SW480 (cell line): ENCODE measurements around the gene SAFB.
A peak's percentile ranks its signal among the peaks of the same experiment; 100 is the strongest.

Experiments
- DNase-seq: peaks from one replicate; pipeline ENCODE4 v3.0.0-alpha.2; 2016; ENCODE audit warnings: low spot score

SAFB gene

GRCh38 chr19:5666921-5667610 is 44.2 kb downstream of the SAFB start:
- no peak for DNase-seq

DNA sequence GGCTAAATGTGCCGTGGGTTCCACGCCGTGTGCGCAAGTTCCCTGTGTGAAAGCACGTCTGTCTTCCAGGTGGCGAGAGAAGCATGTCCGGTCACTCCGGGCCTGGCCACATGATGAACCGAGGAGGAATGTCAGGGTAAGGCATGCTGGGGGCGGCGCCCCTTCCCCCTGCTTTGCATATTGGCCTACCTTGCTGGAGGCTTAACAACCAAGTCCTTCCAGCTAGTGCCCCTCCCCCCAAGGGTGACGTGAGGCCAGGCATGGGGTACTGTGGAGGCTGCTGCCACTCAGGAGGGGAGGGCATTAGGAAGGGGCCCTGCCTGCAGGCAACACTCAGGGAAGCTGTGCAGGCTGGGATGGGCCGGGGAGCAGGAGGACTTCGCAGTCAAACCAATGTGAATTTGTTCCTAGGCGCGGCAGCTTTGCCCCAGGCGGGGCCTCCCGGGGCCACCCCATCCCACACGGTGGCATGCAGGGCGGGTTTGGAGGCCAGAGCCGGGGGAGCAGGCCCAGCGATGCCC is 44.9 kb downstream of the SAFB start:
- no peak for DNase-seq

GRCh38 chr19:5669212-5669611 is 46.3 kb downstream of the SAFB start:
- DNase-seq, result no peak

GRCh38 chr19:5671600-5671999 is 48.7 kb downstream of the SAFB start:
- DNase-seq, result no peak

GRCh38 chr19:5672708-5673459 is 50.0 kb downstream of the SAFB start:
- DNase-seq, result no peak

DNA sequence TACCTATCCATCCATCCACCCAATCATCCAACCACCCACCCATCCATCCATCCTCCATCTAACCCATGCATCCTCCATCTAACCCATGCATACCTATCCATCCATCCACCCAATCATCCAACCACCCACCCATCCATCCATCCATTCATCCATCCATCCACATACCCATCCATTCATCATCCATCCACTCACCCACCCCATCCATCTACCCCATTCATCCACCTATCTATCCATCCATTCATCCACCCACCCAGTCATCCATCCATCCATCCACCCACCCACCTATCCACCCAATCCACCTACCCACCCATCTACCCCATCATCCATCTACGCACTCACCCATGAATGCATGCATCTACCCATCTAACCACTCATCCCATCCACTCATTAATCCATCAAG is 50.9 kb downstream of the SAFB start:
- DNase-seq, result no peak

DNA sequence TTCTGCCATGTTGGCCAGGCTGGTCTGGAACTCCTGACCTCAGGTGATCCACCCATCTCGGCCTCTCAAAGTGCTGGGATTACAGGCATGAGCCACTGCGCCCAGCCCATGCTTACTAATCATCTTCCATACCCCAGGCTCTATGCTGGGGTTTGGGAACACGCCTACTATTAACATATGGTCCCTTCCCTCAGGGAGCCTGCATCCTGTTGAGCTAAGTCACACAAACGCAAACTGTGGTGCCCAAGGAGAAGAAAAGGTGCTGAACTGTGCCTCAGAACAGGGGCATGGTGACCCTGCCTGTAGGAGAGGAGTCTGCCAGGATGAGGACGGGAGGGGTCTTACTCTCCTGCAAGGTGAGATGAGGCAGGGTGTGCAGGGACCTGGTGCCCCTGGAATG is 51.8 kb downstream of the SAFB start:
- no peak for DNase-seq

GRCh38 chr19:5676105-5676771 is 53.4 kb downstream of the SAFB start:
- no peak for DNase-seq

DNA sequence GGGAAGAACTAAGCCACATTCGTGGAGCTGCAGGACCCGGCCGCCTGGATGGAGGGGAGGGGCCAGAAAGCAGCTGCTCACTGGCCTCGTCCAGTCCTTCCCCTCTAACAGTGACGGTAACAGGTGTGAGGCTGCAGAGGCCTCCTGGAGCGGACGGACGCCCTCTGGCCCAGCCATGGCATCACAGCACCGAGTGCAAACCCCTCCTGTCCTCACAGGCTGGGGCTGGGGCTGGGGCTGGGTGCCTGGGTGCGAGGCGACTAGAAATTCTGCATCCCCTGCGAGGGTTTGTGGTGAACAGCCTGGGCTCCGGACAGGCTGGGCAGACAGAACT is 53.9 kb downstream of the SAFB start:
- DNase-seq, result no peak

GRCh38 chr19:5677136-5677535 is 54.3 kb downstream of the SAFB start:
- DNase-seq, result no peak

DNA sequence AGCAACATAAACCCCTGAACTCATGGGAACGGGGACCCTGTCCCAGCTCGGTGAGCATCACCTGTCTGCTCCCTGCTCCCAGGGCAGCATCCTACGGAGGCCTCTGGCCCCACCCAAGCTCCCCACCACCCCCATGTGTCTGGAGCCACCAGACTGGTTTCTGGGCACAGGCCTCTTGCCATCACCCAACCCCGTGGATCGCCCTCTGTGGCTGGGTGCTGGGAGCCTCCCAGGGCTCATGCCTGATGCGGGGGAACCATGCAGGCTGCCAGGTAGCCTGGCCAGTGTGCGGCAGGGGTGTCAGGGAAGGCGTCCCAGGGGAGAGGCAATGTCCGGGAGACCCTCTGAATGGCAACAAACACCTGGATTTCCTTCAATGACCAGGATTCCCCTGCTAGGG is 54.7 kb downstream of the SAFB start:
- no peak for DNase-seq

GRCh38 chr19:5678071-5678718 is 55.3 kb downstream of the SAFB start:
- no peak for DNase-seq

- DNase-seq, result no peak
Measured at GRCh38 chr19:5679289-5680083, 56.6 kb downstream of the SAFB start.

DNA sequence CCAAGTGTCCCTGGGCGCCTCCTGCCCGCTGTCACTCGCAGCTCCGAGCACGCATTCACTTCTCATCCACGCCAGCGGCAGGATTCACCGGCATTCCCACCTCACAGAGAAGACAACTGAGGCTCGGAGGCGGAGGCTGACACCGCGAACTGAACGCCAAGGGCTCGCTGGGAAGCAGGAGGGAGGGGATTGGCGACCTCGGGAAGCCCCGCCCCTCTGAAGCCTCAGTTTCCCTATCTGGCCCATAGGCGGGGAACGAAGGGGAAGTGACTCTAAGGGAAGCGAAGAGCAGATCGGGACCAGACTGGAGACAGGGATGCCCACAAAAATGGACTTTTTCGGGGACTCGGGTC is 57.2 kb downstream of the SAFB start:
- no peak for DNase-seq

DNA sequence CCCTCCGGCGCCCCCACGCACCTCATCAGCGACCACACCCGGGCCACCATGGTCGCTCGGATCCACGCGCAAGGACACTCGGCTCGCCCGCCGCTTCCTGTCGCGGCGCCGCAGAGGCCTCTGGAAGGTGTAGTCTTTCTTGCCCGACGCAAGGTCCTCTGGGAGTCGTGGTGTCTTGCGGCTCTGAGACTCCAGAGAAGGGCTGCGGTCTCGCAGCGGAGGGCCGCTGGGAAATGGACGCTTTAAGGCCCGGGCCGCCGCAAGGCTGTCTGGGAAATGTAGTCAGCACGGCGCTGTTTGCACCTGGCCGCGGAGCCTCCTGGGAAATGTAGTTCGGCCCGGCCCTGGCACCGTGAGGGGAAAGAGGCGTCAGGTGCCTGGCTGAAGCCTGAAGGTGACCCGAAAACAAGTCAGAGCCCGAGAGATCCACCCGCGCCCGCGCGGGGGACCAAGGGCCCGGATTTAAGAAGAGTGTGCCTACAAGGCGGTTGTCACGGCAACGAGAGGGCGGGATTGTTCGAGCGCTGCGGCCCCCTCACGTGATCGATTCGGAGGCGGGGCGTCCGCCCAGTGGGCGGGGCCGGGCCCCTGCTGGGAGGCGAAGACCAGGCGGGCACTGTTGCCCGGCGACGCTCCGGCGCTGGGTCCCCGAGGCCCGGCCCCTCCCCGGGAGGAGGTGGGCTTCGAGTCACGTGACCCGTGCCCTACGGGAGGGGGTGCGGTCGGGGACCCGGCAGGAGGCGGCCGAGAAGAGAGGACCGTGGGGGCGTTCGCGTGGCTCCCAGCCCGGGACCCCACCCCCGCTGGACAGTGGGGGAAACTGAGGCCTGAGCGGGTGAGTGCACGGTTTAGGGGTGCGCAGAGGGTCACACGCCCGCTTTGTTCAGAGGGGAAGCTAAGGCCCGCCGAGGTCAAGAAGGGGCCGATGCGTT is 57.8 kb downstream of the SAFB start, which contains the start of the genes HSD11B1L and MICOS13:
HSD11B1L (plus strand) TSS at position 591 of the 932 bp plus-strand sequence. CDS start 3,806 bp downstream, outside the sequence.
MICOS13 (minus strand) TSS at position 80 of the 932 bp plus-strand sequence; CDS start at position 50, 30 bp downstream.
- peak; percentile 96 for DNase-seq

DNA sequence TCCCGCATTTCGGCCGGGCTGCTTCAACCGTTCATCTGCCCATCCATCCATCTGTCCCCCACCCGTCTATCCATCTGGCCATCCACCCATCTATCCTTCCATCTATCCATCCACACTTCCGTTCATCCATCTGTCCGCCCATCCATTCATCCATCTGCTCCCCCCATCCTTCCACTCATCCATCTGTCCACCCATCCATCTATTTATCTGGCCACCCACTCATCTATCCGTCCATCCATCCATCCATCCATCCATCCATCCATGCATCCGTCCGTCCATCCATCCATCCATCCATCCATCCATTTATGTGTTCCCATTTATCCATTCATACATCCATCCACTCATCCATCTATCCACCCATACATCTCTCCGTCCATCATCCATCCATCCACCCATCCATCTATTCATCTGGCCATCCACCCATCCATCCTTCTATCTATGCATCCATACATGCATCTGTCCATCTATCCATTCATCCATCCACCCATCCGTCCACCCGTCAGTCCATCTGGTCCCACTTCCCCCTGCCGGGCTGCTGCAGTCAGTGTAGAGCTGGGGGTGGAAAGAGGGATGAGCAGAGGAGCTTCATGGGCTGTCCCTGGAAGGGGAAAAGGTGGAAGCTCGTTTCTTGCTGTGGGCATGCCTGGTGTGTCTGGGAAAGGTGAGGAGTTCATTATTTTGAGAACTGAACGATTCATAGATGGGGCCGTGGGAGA is 58.7 kb downstream of the SAFB start:
- no peak for DNase-seq

GRCh38 chr19:5682107-5682482 is 59.2 kb downstream of the SAFB start:
- DNase-seq, result no peak

DNA sequence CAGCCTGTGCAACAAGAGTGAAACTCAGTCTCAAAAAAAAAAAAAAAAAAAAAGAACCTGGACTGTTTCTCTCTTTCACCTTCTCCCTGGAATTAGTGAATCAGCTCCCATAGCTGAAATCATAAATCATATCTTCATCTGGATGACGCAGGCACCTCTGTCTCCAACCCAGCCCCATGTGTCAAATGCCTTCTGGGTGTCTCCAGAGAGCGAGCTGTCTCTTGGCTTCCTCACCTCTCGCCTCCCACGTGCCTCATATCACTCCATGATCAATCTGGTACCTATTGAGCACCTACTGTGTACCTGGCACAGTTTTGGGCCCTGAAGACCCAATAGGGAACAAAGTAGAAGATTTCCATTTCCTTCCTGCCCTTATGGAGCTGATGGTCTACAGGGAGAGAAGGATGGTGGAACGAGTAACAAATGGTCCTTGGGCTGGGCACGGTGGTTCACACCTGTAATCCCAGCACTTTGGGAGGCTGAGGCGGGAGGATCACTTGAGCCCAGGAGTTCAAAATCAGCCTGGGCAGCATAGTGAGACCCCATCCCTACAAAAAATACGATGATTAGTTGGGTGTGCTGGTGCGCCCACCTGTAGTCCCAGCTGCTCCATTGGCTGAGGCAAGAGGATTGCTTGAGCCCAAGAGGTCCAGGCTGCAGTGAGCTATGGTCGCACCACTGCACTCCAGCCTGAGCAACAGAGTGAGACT is 60.4 kb downstream of the SAFB start:
- no peak for DNase-seq
